Hepatocyte (in vitro differentiated cells): Measurements from ENCODE around the gene RNF121. TPM values are rescaled to one million over a fixed set of nuclear protein-coding genes. Genes with fewer than 3 reads are reported as not detected.

Source experiments
- DNase-seq: peaks from one replicate; pipeline ENCODE4 v3.0.0-alpha.2; 2016; ENCODE audit warnings: low spot score
- H2AFZ ChIP-seq: fragments of 200-600 bp; sonication (generic); 2 replicates; pipeline ENCODE4 v1.6.0; 2016; ENCODE audit warnings: antibody characterized with exemption, mild to moderate bottlenecking
- H3K27ac ChIP-seq: fragments of 200-600 bp; sonication (generic); 2 replicates; pipeline ENCODE4 v1.5.1; 2016; ENCODE audit warnings: mild to moderate bottlenecking
- H3K27me3 ChIP-seq: fragments of 200-600 bp; sonication (generic); 2 replicates; pipeline ENCODE4 v1.6.1; 2016
- H3K36me3 ChIP-seq: fragments of 200-600 bp; sonication (generic); replicated peaks from 2 replicates; pipeline ENCODE4 v1.5.1; 2016; ENCODE audit warnings: low read depth; ENCODE audit not compliant: insufficient read depth
- H3K4me1 ChIP-seq: fragments of 200-600 bp; sonication (generic); 2 replicates; pipeline ENCODE4 v1.5.1; 2016; ENCODE audit warnings: mild to moderate bottlenecking, moderate library complexity; ENCODE audit not compliant: insufficient read depth
- H3K4me2 ChIP-seq: fragments of 200-600 bp; sonication (generic); 2 replicates; pipeline ENCODE4 v1.6.0; 2016
- H3K4me3 ChIP-seq: fragments of 200-600 bp; sonication (generic); 2 replicates; pipeline ENCODE4 v1.5.1; 2016; ENCODE audit warnings: mild to moderate bottlenecking
- H3K79me2 ChIP-seq: fragments of 200-600 bp; sonication (generic); 2 replicates; pipeline ENCODE4 v1.6.0; 2017; ENCODE audit warnings: mild to moderate bottlenecking
- H3K9me2 ChIP-seq: fragments of 200-600 bp; sonication (generic); replicated peaks from 2 replicates; pipeline ENCODE4 v1.6.0; 2017; ENCODE audit warnings: mild to moderate bottlenecking; ENCODE audit not compliant: insufficient read depth
- H3K9me3 ChIP-seq: fragments of 200-600 bp; sonication (generic); 2 replicates; pipeline ENCODE4 v1.5.1; 2016; ENCODE audit warnings: low read depth, mild to moderate bottlenecking
- H4K20me1 ChIP-seq: fragments of 200-600 bp; sonication (generic); 2 replicates; pipeline ENCODE4 v1.6.0; 2016; ENCODE audit warnings: mild to moderate bottlenecking; ENCODE audit not compliant: insufficient read depth, poor library complexity, severe bottlenecking
- EZH2 ChIP-seq: fragments of 200-600 bp; sonication (generic); IDR thresholded peaks from 2 replicates; pipeline ENCODE4 v1.6.1; 2016; ENCODE audit warnings: antibody characterized with exemption, mild to moderate bottlenecking, borderline replicate concordance
- EZH2phosphoT487 ChIP-seq: fragments of 200-600 bp; sonication (generic); IDR thresholded peaks from one replicate; pipeline ENCODE4 v1.6.1; 2018; ENCODE audit warnings: antibody characterized with exemption, mild to moderate bottlenecking, low read depth, moderate library complexity; ENCODE audit not compliant: unreplicated experiment, severe bottlenecking
- WGBS: methylation state at CpG from one replicate; pipeline ENCODE4 v1.1.6; 2016; ENCODE audit warnings: low lambda C conversion rate; ENCODE audit errors: missing lambda C conversion rate; 5-methylcytosine and 5-hydroxymethylcytosine counted together
- polyA plus RNA-seq: library from polyadenylated mRNA; unstranded; fragments of >200 nt; fragmentation: Nextera tagmentation; extraction: Ambion mirVana; gene quantifications from 2 replicates; pipeline ENCODE4 v1.2.1, GENCODE V29; 2016
- total RNA-seq: library from RNA; depleted of rRNA; stranded (reverse); fragments of >200 nt; gene quantifications from 2 replicates; pipeline ENCODE4 v1.2.3, GENCODE V29; 2014
- TF ChIP-seq, protein P1 (sequence below): fragments of 200-600 bp; sonication (generic); IDR thresholded peaks from 2 replicates; pipeline ENCODE4 v1.5.1; 2016; ENCODE audit warnings: antibody characterized with exemption, mild to moderate bottlenecking; ENCODE audit not compliant: poor library complexity

RNF121 gene
- total and polyA plus RNA-seq, 2 experiments from 2014 or later = 26.5 to 29.4 TPM

DNA sequence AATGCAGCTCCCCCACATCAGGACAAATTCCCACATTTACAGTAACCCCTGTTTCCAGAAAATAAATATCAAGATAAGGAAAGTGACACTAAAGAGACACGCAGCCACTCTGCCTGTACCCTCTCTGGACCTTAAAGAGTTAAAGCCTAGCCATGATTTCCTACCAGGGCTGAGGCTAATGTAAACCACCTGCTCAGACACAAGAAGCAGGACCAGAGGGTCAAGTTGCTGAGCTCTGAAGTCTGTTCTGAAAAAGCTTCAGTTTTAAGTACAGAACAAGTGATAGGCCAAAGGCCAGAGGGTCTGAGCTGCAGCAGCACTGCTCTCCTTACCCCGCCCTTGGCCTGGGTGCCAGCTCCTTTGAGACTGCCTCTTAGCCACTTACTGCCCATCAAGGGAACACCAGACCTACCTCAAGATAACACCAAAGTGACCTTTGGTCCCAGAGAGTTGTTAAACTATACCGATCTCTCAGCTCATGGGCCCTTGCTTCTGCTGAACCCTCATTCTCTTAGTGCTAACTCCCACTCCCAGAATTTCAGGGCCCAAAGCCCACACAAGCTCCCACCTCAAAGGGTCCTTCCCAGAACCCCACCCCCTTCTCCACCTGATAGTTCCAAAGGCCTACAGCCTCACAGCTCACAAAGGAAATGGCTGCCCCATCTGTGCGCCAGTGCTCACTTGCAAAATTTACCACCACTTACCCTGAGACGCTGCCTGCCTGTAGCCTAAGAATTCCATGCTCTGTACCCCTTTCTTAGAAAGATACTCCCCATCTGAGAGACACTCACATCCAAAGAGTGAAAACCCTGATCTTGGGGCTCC is 110.4 kb downstream of the RNF121 start:
- 30% methylated on average over 5 of the region's 5 CpGs for WGBS
- Histone ChIP-seq H3K4me1 (peaks cover 31% of the 10 kb centered on the region), H3K4me3 (peak overlapping the region; percentile 24), H4K20me1 (peaks cover 40% of the 10 kb centered on the region), H3K27me3 (no peaks in the 10 kb centered on the region), H2AFZ (no peak overlapping the region), H3K27ac (peak overlapping the region; percentile 99), H3K4me2 (peak overlapping the region; percentile 95), H3K9me3 (no peaks in the 10 kb centered on the region), H3K9me2 (no peaks in the 10 kb centered on the region), H3K79me2 (peaks cover 81% of the 10 kb centered on the region), H3K36me3 (no peaks in the 10 kb centered on the region)
- peak; percentile 67 for DNase-seq
- TF ChIP-seq EZH2phosphoT487 = no peak
- TF ChIP-seq, protein P1, sequence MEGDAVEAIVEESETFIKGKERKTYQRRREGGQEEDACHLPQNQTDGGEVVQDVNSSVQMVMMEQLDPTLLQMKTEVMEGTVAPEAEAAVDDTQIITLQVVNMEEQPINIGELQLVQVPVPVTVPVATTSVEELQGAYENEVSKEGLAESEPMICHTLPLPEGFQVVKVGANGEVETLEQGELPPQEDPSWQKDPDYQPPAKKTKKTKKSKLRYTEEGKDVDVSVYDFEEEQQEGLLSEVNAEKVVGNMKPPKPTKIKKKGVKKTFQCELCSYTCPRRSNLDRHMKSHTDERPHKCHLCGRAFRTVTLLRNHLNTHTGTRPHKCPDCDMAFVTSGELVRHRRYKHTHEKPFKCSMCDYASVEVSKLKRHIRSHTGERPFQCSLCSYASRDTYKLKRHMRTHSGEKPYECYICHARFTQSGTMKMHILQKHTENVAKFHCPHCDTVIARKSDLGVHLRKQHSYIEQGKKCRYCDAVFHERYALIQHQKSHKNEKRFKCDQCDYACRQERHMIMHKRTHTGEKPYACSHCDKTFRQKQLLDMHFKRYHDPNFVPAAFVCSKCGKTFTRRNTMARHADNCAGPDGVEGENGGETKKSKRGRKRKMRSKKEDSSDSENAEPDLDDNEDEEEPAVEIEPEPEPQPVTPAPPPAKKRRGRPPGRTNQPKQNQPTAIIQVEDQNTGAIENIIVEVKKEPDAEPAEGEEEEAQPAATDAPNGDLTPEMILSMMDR = no peak
- TF ChIP-seq EZH2 = no peak

DNA sequence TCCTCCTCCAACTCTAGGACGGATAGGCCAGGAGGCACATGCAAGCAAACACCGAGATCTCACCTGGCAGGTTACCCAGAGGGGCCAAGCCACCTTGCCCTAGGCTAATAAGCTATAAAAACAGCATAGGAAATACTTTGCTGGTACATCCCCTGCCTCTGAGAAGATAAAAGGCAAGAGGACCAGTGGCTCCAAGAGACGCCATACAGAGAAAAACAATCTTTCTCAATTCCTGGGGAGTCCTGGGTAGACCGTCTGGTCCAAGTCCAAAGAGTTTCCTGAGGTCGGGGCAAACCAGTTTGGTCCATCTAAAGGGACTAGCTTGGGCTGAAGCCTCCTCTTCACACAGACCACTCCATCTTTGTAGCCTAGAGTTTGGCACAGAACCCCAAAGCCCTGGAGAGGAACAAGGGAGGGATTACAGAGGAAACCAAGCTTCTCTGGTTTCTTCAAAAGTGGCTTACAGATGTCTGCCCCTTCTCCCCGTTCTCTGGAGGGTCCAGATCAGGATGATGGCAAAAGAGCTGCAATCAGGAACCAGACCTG is 111.1 kb downstream of the RNF121 start:
- peaks cover 31% of the 10 kb centered on the region for H3K4me1 ChIP-seq
- H3K36me3 ChIP-seq = no peaks in the 10 kb centered on the region
- peaks cover 80% of the 10 kb centered on the region for H3K79me2 ChIP-seq
- WGBS = 15% methylated on average over 6 of the region's 6 CpGs
- DNase-seq = peak; percentile 19
- H3K4me2 ChIP-seq = peak overlapping the region; percentile 95
- H3K4me3 ChIP-seq = peak overlapping the region; percentile 51
- no peaks in the 10 kb centered on the region for H3K9me3 ChIP-seq
- no peak overlapping the region for H2AFZ ChIP-seq
- TF ChIP-seq EZH2phosphoT487 (no peak), EZH2 (no peak)
- TF ChIP-seq, protein P1 = no peak
- H3K27ac ChIP-seq = peak overlapping the region; percentile 99
- H4K20me1 ChIP-seq = peaks cover 33% of the 10 kb centered on the region
- no peaks in the 10 kb centered on the region for H3K9me2 ChIP-seq
- no peaks in the 10 kb centered on the region for H3K27me3 ChIP-seq

DNA sequence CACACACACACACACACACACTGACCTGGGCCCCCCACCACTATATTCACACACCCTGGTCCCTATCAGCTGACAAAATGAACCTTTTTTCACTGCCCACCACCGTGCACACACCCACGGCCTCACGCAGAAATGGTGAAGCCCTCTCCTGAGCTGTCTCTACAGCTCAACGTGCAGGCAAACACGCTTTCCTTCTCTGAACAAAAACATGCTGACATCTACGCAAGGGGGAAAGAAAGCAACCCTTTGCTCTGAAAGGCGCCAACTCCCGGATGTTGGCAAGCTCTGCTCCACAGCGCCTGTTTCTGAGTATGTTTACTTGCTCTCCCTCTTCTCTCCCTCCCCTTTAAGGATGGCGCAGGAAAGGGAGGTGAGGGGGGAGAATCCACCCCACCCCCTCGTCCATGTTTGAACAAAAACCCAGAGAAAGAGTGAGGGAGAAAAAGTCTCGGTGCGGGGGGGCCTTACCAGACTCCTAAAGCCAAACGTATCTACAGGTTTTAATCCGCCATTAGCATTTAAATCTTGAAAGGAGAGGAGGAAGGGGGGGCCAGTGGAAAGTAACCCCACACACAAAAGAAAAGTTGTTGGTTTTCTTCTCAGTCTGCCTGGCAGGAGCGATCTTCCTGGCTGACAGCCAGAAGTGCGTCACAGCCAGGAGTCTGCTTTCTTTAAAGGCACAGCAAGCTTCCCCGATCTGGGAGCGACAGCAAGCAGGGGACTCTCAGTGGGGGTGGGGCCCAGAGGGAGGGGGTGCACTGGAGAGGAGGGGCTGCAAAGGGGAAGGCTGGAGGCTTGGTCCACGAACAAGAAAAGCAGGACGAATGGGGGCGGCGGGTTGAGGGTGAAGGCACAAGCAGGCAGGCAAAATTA is 111.9 kb downstream of the RNF121 start:
- 2% methylated on average over 22 of the region's 23 CpGs for WGBS
- peak; percentile 95 for DNase-seq

More for the DNA sequence above, 111.9 kb downstream of the RNF121 start:
- TF ChIP-seq, protein P1 = no peak
- TF ChIP-seq EZH2 (no peak), EZH2phosphoT487 (no peak)
- Histone ChIP-seq H3K4me3 (peak overlapping the region; percentile 51), H3K27me3 (no peaks in the 10 kb centered on the region), H3K27ac (peak overlapping the region; percentile 99), H2AFZ (peak overlapping the region; percentile 62), H3K4me1 (peaks cover 31% of the 10 kb centered on the region), H3K36me3 (no peaks in the 10 kb centered on the region), H3K9me2 (no peaks in the 10 kb centered on the region), H3K4me2 (peak overlapping the region; percentile 95), H3K79me2 (peaks cover 80% of the 10 kb centered on the region), H4K20me1 (peaks cover 26% of the 10 kb centered on the region), H3K9me3 (no peaks in the 10 kb centered on the region)
